Fibroblast of skin of back (primary cell): Measurements from ENCODE around the gene SNX25.

Experiments
- DNase-seq: peaks from one replicate; pipeline ENCODE4 v3.0.0-alpha.2; 2013

The SNX25 gene

DNA sequence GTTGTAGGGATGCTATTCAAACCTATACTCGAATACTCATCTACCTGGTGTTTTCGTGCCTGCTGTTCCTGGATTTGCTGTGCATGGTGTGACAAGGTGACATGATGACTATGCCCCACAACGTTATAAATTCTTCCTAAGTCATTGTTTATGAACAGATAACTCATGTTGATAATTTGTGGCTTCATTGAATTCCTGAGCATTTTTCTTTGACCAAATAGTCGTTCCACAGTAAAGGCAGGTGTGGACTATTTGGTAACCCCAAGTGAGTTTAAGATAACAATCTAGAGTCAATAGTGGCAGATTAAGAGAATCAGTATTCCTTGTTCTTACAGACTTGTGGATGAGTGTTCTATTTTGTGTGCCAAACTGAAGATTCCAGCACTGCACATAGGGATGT is 59.9 kb downstream of the SNX25 start:
- DNase-seq = no peak

DNA sequence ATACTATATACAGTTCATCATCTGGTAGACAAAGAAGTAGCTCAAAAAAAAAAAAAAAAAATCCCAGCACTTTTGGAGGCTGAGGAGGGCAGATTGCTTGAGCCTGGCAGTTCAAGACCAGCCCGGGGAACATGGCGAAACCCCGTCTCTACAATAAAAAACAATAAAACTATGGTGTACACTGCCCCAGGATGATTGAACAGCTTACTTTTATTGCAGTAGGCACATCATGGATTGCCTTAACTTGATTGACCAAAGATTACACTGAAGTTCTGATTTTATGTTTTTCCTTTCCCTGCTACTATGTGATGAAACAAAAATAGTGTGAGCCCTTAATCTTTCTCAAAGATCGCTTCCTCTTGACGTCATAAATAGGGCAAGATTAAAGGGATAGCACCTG is 60.6 kb downstream of the SNX25 start:
- no peak for DNase-seq

DNA sequence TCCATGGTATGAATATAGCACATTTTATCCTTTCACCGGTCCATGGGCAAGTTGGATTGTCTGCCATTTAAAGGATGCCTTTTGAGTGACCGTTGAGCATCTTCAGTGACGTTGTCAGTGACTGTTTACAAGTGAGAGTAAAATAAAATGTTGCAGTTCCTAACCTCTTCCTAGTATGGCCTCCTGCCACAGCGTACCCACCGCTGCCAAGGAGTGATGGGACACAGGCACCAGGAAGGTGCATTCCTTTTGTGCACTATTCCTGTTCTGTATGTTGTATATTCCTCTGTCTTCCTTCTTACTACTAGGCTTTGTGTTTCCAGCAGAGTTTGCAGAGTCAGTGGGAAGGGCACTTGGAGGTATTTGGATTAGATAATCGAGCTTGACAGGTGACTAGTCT is 61.5 kb downstream of the SNX25 start:
- no peak for DNase-seq

DNA sequence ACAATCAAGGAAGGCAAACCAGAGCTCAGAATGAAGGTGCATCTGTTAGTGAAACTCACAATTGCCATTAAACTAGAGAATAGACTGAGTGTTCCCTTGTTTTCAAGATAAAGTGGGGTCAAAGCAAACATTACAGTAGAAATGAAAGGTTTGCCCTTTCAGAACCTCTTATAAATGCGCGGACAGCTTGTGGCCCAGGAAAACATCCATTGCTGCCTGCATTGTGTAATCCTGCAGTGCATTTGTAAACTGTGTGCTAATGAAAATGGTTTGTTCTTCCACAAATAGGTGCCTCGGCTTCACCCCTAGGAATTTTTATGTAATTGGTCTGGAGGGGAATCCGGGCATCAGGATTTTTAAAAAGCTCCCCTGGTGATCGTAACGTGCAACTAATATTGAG is 62.8 kb downstream of the SNX25 start:
- DNase-seq = no peak

DNA sequence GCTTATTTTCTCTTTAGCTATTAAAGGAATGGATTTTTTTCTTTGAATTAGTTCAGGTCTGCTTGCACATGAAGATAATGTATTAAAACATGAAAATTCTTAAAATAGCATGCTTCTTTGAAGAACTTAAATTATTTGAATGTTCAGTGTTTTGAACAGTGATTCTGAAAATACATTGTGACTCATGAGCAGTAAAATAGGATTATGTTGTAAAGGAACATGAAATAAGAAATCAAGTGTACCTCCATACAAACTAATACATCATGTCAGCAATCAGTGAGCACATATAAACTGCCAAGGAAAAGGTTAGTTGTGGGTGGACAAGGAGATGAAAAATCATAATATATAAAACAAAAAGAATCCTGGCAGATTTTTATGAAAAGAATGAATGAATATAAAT is 66.1 kb downstream of the SNX25 start:
- peak; percentile 15 for DNase-seq

DNA sequence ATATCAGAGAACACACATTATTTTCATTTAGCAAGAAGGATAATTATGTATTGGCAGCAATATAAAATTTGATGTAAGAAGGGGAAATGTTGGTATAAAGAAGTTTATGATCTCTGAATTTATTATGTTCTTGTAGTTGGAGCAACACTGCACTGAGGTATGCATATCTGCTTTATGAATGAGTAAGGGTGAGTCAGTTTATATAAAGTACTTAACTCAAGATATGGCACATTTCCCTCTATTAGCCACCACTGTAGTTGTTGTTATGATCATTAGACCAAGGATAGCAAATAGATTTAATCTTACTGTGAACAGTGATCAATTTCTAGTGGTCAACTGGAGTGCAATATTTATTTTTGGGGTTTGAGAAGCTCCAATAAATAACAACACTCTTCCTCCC is 66.6 kb downstream of the SNX25 start:
- peak; percentile 59 for DNase-seq

DNA sequence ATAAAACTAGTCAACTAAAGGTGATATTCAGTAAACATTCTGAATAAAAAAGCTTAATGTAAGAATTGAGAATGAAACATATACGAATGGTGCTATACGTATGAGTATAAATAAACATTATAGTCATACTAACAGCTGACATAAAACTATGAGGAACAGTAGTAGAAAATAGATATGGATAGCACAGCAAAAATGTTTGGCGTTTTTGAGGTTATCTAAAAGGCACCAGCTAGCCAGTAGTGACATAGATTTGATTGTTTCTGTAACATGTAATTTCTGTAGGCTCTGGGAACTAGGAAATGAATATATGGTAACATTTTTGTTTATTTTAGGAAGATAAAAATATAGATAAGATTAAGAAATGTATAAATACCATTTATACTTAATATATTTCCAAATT is 69.3 kb downstream of the SNX25 start:
- DNase-seq = peak; percentile 30

DNA sequence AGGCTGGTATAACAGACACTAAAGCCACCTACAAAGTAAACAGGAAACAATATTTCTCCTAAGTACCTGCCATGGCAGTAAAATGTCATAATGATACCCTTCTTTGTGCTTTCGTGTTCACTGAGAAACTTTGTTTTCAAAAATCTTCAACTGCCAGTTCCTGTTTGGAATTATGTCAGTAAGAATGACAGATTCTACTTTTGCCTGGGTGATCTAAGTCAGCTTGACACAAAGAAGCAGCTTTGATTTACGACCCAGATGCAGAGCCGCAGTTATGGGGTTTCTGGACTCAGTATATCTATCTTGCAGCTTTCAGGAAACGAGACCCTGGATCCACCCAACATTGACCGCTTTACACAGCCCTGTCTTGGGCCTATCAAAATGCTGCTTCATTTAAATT is 71.2 kb downstream of the SNX25 start:
- DNase-seq = no peak

DNA sequence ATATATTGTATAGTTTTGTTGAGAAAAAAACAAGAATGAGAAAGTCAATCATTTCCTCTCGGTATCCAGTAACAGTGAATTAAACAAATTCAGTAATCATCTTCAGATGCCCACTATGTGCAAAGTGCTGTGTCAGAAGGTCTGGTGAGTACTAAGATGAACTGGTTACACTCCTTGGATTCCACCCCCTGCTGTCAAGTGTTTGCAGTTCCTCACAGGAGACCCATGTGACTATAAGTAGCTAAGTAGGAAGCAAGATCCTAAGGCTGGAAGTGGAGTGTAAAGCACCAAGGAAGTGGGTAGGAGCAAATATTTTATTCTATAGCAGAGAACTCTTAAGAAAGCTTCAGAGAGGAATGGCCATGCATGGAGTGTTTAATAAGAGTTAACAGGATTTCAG is 73.6 kb downstream of the SNX25 start:
- DNase-seq = peak; percentile 41

DNA sequence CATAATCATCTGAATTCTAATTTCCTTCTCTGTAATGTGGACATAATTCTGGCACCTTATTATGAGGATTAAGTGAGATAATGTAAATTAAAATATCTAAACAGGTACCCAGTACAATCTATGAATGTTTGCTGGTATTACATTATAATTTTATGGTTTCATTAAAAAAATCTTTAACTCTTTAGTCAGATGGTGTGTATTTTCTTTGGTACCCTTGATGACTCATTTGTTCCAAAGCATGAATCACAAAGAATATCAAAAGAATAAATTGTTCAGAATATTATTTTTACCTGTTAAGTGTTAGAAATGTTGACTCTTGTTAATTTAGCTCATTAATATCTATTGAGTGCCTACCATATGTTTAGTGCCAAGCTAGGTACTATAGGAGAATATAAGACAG is 74.3 kb downstream of the SNX25 start:
- DNase-seq = peak; percentile 40

DNA sequence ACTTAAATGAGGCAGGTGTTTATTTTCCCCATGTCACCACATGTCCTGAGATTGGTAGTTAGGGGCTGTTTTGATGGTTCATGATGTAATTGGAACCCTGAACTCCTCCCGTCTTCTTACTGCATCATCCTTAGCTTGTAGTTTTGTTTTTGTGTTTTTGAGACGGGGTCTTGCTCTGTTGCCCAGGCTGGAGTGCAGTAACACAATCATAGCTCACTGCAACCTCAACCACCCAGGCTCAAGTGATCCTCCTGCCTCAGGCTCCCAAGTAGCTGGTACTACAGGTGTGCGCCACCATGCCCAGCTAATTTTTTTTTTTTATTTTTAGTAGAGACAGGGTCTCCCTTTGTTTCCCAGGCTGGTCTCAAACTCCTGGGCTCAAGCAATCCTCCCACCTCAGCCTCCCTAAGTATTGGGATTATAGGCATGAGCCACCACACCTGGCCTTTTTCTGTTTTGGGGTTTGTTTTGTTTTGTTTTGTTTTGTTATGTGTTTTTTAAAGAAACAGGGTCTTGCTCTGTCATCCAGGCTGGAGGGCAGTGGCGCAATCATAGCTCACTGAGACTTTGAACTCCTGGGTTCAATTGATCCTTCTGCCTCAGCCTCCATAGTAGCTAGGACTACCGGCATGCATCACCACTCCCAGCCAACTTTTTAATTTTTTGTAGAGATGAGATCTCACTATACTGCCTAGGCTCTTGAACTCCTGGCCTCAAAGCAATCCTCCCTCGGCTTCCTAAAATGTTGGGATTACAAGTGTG is 76.4 kb downstream of the SNX25 start:
- DNase-seq = no peak

DNA sequence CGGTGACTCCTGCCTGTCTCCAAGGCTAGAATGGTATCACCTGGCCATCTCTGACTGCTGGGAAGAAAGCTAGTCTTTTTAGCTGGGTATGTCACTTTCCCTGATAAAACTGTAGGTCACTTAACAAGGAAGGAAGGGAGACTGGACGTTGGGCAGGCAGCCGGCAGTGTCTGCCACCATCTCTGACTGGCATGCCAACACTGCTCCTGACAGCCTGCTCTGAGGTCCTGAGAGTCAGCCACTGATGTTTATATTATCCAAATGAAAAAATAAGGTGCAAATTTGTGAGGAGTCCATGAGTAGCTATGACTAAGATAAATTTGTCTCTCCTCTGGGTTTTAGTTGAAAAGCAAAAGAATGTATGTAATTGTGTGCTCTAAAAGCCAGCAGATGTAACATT is 77.2 kb downstream of the SNX25 start:
- DNase-seq = peak; percentile 40

DNA sequence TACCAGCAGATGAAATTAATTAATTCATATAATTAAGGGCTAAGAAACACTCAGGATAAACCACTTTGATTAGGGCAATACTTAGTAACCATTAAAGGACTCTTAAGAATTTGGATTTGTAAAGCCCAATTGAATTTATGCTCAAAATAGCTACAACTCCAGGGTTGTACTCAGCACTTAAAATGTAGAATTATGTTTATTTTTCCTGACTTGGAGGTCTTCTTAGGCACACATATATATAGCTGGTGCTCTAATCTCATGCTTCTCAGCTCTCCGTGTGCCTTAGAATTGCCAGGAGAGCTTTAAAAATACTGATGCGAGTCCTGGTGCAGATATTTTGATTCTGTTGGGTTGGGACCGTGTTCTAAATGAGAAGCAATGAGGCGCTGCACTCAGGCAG is 77.6 kb downstream of the SNX25 start:
- no peak for DNase-seq

DNA sequence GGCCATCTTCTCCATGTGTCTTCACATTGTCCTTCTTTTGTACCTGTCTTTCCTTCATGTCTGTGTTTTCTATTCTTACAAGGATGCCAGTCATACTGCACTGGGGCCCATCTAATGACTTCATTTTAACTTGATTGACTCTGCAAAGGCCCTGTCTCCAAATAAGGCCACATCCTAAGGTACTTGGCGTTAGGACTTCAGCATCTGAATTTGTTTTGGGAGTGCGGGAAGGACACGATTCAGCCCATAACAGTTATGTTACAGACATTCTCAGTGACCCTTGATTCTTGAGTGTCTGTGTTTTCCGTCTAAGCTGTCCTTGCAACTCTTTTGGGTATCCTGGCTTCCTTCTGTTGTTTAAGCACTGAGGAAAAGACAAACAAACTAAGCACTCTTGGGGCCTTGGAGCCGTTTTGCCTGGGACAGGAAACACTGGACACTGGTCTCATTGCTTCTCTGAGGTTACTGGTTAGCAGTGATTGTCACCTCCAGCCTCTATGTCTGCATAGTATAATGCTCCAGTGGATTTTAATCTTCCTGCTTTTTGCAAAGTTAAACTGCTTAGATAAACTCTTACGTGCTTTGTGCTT is 80.7 kb downstream of the SNX25 start:
- no peak for DNase-seq

DNA sequence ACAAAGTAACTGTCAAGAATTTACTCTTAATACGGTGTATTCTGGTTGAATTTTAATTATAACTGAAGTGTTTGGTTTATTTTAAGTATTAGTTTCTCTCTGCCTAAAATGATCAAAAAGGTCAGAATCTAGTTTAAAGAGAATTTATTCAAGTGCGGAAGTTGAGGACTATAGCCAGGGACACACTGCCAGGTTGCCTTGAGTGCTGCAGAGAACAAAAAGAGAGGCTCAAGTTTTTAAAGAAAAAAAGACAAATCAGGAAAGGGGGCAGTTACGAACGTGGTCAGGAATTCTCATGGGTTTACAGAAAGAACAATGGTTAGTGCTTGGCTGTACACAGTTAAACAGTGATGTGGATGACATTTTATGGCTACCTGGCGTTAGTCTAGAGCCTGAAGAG is 81.3 kb downstream of the SNX25 start:
- DNase-seq = no peak

DNA sequence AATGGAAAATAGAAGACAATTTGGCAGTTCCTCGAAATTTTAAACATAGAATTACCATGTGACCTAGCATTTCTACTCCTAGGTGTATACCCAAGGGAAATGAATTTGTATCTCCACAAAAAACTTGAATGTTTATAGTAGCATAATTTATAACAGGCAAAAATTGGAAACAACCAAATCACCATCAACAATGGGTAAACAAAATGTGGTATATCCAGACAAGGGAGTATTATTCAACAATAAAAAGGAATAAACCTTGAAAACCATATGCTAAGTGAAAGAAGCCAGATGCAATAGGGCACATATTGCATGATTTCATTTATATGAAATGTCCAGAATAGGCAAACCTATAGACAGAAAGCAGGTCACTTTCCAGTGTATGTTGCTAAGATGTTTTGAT is 83.8 kb downstream of the SNX25 start:
- no peak for DNase-seq

DNA sequence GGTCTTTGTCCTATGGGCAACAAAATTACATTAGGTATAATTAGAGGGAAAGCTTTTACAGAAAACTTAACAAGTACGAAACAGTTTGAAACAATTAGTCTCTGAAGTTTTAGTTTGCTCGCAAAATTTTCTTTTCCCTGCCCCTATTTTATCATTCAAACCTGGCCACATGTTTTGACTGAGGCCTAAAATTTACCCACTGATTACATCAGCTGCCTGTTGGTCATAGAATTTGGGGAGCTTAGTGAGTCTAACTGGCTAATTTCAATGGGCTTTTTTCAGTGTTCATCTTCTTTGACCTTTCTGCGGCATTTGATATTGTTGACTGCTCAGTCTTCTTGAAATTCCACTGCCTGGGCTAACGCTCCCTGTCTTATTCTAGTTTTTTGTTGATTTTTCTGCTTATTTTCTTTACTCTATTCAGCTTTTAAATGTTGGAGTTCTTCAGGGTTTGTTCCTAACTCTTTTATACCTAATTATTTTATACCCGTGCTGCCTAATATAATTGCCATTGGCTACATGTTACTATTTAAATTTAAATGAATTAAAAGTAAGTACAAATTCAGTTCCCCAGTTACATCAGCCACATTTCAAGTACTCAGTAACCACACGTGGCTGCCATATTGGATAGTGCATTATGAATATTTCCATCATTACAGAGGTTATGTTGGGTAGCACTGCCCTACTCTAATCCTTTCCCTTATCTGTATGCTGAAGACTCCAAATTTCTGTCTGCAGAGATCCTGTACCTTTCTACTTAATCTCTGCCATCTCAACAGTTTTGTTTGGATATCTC is 87.5 kb downstream of the SNX25 start:
- no peak for DNase-seq

DNA sequence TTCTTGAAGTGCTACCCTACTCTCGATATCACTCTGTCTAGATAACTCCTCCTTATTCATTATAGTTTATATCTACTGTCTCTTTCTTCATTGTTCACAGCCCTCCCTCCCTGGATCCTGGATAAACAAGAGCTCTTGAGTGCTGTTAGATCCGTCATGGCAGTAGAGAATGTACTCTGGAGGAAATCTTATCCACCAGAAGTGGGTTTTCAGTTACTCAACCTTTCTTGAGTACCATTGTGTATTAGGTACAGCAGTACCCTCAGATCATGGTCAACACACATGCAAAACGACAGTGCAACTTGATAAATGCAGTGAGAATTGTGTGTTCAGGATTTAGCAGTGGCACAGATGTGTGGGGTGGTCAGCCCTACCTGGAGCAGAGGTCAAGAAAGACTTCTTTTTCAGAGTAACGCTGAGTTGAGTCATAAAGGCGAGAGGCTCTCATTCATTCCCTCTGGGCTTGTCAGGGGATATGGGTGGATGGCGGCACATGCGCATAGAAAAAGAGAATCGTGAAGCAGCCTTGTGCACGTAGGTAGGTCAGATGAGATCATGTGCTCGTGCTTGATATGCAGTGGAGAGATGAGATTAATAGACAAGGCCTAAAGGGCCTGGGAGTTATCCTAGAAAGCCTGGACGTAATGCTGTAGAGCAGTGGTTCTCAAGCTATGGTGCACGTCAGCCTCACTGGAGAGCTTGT is 89.5 kb downstream of the SNX25 start:
- no peak for DNase-seq

DNA sequence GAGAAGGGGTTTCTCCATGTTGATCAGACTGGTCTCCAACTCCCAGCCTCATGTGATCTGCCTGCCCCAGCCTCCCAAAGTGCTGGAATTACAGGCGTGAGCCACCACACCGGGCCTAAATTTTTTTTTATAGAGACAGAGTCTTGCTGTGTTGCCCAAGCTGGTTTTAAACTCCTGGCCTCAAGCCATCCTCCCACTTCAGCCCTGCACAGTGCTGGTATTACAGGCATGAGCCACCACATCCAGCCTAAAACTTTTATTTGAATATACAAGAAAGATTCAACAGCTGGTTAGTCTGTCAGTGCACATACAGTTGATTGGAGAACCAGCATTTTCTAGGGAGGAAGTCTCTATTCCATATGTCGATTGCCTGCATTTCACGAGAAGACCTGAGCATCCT is 95.1 kb downstream of the SNX25 start:
- DNase-seq = peak; percentile 18

DNA sequence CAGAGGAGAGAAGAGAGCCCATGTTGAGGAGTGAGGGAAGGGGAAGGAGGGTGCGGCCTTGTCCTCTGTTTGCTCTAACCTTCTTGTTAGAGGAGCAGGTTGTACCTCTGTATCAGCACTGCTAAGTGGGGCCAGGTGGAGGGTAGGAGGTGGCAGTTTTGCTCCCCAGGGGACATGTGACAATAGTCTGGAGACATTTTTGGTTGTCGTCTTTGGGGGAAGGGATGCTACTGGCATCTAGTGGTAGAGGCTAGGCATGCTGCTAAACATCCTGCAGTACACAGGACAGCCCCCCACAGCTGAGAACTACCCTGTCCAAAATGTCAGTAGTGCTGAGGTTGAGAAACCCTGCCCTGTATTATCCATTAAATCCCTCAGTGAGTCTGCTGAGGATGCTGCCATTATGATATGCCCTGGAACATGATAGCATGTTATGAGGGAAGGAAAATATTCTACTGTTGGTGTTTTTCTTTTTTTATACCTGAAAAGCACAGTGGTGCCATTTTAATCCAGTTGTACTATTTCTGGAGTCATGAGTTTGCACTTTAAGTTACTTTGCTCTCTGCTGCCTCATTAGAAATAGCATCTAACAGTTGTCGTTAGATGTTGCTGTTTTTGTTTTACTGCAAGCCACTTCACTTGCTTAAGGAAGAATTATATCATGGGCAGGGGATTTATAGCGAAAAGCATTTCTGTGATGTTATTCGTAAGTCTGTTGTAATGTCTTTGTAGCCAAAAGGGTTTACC is 95.7 kb downstream of the SNX25 start:
- DNase-seq = peak; percentile 43

DNA sequence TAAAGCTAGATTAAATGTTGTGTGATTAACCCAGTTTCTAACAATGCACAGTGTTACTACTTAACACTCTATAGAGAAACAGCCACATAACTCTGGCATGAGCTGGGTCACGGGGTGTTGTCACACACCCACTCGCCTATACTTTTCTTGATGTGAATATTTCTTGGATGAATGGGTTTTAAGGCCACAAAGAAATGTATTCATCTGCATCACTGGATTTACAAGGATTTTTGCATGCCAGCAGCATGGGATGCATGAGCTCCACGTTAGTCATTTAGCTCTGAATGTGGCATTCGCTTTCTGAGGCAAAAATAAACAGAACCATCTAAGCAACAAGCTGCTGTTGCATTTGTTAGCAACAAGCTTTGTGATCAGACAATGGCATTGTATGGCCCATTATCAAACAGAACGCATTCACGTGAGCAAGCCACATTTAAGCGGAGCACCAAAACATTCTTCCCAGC is 96.6 kb downstream of the SNX25 start:
- peak; percentile 98 for DNase-seq
